PC-3 (cell line): ENCODE measurements around the gene TAS2R13.

Experiments
- CTCF ChIP-seq: fragments of 300-600 bp; sonication (generic); conservative IDR thresholded peaks from 2 replicates; pipeline ENCODE4 v1.5.1; 2017; ENCODE audit warnings: antibody characterized with exemption, low read depth, mild to moderate bottlenecking, low read length
- EZH2 ChIP-seq: fragments of 300-600 bp; sonication (generic); IDR thresholded peaks from one replicate; pipeline ENCODE4 v1.6.1; 2017; ENCODE audit warnings: antibody characterized with exemption, mild to moderate bottlenecking, low read length; ENCODE audit not compliant: unreplicated experiment
- EZH2phosphoT487 ChIP-seq: fragments of 300-600 bp; sonication (generic); IDR thresholded peaks from 2 replicates; pipeline ENCODE4 v1.6.1; 2018; ENCODE audit warnings: mild to moderate bottlenecking, antibody characterized with exemption, low read length, borderline replicate concordance

- TF ChIP-seq CTCF (no peak), EZH2phosphoT487 (no peak), EZH2 (no peak)
These were observed 43.3 kb upstream of the TAS2R13 start for GRCh38 chr12:10952645-10953044.
